MM.1S (cell line): ENCODE results near the gene PHF19.

ENCODE experiments used
- CTCF ChIP-seq: fragments of 300-600 bp; sonication (generic); IDR thresholded peaks from 2 replicates; pipeline ENCODE4 v1.5.1; 2016; ENCODE audit warnings: antibody characterized with exemption, low read length, mixed read lengths
- EZH2 ChIP-seq: fragments of 300-600 bp; sonication (generic); optimal IDR thresholded peaks from 2 replicates; pipeline ENCODE3; 2017; ENCODE audit warnings: low read depth, mild to moderate bottlenecking, antibody characterized with exemption, low read length, mixed read lengths

GRCh38 chr9:120890320-120891244 lies 13.6 kb upstream of the PHF19 start:
- TF ChIP-seq CTCF (no peak), EZH2 (no peak)
